Measurements from ENCODE around the gene FARP2.
"Not testable (repeated sequence)": the region's sequence is repeated elsewhere in the genome, so short reads cannot be mapped to it uniquely, and the experiment has no call there.

The FARP2 gene

DNA sequence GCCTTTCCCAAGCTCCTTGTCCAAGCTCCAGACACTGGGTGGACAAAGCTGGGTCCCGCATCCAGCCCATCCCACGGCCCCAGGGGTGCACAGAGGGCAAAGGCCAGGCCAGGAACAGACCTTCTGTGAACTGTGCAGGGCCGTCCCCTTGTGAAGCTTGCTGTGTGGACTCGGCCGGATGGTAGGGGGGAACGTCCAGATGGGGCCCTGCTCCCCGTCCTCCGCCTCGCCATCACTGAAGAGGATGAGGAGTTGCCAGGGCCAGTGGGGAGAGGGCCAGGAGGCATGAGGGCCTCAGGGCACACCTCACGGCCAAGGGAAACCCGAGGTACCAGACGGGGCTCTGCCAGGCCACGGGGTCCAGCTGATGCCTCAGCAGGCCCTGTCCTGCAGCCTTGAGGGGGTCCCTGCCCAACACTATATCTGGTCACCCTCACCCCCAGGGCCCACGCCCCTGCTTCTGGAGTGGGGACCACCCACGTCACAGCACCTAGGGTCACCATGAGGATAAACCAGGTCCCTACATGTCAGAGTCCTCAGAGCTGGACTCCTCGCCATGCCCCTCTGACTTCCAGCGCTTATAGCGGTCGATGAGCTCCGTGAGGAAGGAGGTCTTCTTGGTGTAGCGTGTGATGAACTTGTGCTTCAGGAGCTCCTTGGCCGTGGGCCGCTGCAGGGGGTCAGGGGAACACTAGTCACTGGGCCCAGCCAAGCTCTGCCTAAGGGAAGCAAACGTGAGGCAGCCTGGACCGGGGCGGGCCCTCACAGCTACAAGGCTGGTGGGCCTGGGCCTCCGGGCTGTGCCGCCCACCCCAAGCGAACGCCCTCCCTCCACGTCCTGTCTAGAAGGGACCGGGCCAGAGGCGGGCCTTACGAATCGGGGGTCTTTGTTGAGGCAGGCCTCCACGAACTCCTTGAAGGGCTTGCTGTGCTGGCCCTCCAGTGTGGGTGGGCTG is 142.3 kb downstream of the FARP2 start:
- no peaks in the 10 kb centered on the region for H3K9me3 Mint-ChIP-seq
- peaks cover 5% of the 10 kb centered on the region for H3K36me3 Mint-ChIP-seq (ENCODE audit: low read depth)
- H3K27me3 Mint-ChIP-seq, result no peaks in the 10 kb centered on the region
- ATAC-seq (no peak), DNase-seq (no peak)
- H3K4me3 Mint-ChIP-seq, result no peak overlapping the region
- H3K4me1 Mint-ChIP-seq, result no peaks in the 10 kb centered on the region
- no peak overlapping the region for H3K27ac Mint-ChIP-seq

DNA sequence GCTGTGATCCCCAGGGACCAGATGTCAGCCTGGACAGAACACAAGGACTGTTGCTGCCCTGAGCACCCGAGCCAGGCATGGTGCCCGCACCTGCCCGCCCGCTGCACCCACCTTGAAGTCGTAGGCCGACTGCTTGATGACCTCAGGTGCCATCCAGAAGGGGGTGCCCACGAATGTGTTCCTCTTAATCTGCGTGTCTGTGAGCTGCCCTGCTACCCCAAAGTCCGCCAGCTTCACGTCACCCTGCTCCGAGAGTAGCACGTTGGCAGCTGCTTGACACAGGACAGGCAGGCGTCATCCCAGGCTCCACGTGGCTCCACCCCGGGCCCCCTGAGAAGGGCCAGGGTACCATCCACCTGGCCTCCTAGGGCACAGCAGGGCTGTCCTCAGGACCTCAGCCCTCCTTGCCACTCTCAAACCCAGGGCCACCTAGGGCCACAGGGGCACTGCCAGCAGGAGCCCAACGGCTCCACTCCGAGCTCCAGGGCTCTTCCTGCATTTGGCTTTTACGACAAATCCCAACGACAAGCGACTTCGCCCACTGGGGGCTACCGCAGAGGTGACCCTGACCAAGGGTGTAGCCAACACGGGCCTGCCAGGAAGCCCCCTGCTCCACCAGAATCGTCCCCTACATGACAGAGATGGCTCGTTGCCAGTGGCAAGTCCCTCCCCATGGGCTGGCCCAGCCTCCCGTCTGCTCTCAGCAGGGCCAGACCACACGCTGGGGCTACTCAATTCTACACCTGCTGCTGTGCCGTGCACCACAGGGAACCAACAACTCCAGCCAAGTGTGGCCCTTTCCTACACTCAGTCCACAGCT is 143.3 kb downstream of the FARP2 start:
- no peaks in the 10 kb centered on the region for H3K9me3 Mint-ChIP-seq
- H3K4me3 Mint-ChIP-seq, result no peak overlapping the region
- H3K36me3 Mint-ChIP-seq (ENCODE audit: low read depth), result peaks cover 5% of the 10 kb centered on the region
- DNase-seq, result no peak
- no peak overlapping the region for H3K27ac Mint-ChIP-seq
- no peak for ATAC-seq
- no peaks in the 10 kb centered on the region for H3K27me3 Mint-ChIP-seq
- H3K4me1 Mint-ChIP-seq, result no peaks in the 10 kb centered on the region

DNA sequence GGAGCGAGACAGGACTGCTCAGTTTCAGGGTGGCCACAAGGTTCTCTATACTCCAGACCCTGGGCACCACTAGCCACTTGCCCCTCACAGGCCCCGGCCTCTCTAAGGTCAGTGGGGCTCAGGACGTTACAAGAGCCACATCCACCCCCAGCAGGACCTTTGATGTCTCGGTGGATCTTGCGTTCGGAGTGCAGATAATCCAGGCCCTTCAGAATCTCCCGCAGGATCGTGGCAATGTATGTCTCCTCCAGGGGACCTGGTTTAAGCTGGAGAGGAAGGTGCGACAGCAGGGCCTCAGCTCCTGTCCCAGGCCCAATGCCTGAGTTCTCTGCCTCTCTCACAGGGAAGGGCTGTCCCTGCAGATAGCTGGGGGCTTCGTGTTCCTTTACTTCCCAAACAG is 143.9 kb downstream of the FARP2 start:
- Mint-ChIP-seq H3K4me1 (no peaks in the 10 kb centered on the region), H3K27me3 (no peaks in the 10 kb centered on the region), H3K9me3 (no peaks in the 10 kb centered on the region), H3K27ac (no peak overlapping the region), H3K4me3 (no peak overlapping the region), H3K36me3 (ENCODE audit: low read depth) (peaks cover 5% of the 10 kb centered on the region)
- ATAC-seq (no peak), DNase-seq (no peak)

DNA sequence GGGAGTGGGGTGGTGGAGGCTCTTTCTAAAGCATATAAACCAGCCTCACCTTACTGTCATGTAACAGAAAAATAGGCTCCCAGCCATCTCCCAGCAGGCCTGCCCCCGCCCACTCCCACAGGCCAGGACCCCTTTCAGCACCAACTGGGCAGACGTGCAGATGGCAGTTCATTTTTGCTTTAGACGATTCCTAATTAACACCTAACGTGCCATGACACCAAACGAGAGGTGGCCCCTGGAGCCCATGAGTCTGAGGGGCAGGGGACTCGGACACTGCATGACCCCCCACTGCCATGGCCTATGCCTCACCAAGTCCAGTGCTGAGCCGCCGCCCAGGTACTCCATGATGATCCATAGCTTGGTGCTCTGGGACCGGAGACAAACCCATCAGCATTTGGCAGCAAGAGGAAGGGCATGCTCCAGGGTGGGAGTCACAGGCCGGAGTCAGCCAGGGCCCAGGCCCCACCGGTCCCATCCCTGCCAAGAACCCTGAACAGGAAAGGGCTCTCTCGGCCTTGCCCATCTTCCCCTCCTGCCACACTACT is 144.4 kb downstream of the FARP2 start:
- ATAC-seq (no peak), DNase-seq (no peak)
- no peaks in the 10 kb centered on the region for H3K27me3 Mint-ChIP-seq
- H3K27ac Mint-ChIP-seq, result no peak overlapping the region
- H3K4me1 Mint-ChIP-seq, result no peaks in the 10 kb centered on the region
- peaks cover 5% of the 10 kb centered on the region for H3K36me3 Mint-ChIP-seq (ENCODE audit: low read depth)
- no peaks in the 10 kb centered on the region for H3K9me3 Mint-ChIP-seq
- H3K4me3 Mint-ChIP-seq, result no peak overlapping the region

DNA sequence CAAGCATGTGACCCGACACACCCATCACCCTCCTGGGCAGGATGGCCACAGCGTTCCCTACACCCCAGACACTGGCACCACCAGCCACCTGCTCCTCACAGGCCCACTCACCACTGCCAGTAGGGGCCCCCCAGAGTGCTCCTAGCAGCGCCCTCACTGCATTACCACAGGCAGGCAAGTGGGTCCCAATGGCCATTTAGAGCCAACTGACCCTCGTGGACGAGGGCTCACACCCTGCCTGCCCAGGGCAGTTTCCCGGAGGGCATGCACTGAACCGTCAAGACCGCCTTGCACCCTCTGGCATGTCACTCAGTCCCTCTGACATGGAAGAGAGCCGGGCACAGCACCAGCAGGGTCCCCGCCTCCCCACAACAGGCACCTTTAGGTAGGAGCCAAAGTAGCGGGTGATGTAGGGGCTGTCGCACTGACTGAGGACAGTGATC is 145.0 kb downstream of the FARP2 start:
- Mint-ChIP-seq H3K27me3 (no peaks in the 10 kb centered on the region), H3K9me3 (no peaks in the 10 kb centered on the region), H3K27ac (no peak overlapping the region), H3K4me1 (peaks cover under 1% of the 10 kb centered on the region), H3K36me3 (ENCODE audit: low read depth) (peaks cover 5% of the 10 kb centered on the region), H3K4me3 (no peak overlapping the region)
- DNase-seq (no peak), ATAC-seq (no peak)

DNA sequence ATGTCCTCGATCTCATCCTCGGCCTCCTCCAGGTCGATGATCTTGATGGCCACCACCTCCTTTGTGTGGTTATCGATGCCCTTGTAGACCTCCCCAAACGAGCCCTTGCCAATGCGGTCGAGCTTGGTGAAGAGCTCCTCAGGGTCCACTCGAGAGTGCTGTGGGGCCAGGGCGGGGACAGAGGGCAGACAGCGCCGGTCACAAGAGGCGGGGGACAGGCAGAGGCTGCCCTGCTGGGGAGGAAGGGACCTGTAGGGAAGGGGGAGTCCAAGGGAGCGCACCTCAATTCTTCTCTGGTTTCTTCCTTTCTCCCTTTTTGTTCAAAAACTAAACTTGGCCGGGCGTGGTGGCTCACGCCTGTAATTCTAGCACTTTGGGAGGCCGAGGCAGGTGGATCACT is 145.5 kb downstream of the FARP2 start:
- H3K9me3 Mint-ChIP-seq, result no peaks in the 10 kb centered on the region
- H3K4me1 Mint-ChIP-seq, result peaks cover 4% of the 10 kb centered on the region
- H3K36me3 Mint-ChIP-seq (ENCODE audit: low read depth), result peaks cover under 1% of the 10 kb centered on the region
- H3K4me3 Mint-ChIP-seq, result no peak overlapping the region
- ATAC-seq (no peak), DNase-seq (no peak)
- no peaks in the 10 kb centered on the region for H3K27me3 Mint-ChIP-seq
- H3K27ac Mint-ChIP-seq, result no peak overlapping the region

DNA sequence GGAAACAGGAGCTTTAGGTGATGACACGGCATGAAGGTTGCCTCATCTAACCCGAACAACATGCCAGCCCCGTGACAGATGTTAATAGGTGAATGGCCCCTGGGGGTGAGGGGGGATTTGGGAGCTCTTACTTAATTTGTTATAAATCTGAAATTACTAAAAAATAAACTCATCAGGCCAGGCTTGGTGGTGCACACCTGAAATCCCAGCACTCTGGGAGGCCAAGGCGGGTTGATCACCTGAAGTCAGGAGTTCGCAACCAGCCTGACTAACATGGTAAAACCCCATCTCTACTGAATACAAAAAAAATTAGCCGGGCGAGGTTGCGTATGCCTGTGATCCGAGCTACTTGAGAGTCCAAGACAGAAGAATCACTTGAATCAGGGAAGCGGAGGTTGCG is 146.2 kb downstream of the FARP2 start:
- Mint-ChIP-seq H3K36me3 (ENCODE audit: low read depth) (no peaks in the 10 kb centered on the region), H3K27me3 (no peaks in the 10 kb centered on the region), H3K4me1 (peaks cover 11% of the 10 kb centered on the region), H3K4me3 (no peak overlapping the region), H3K27ac (no peak overlapping the region), H3K9me3 (no peaks in the 10 kb centered on the region)
- no peak for DNase-seq
- no peak for ATAC-seq

DNA sequence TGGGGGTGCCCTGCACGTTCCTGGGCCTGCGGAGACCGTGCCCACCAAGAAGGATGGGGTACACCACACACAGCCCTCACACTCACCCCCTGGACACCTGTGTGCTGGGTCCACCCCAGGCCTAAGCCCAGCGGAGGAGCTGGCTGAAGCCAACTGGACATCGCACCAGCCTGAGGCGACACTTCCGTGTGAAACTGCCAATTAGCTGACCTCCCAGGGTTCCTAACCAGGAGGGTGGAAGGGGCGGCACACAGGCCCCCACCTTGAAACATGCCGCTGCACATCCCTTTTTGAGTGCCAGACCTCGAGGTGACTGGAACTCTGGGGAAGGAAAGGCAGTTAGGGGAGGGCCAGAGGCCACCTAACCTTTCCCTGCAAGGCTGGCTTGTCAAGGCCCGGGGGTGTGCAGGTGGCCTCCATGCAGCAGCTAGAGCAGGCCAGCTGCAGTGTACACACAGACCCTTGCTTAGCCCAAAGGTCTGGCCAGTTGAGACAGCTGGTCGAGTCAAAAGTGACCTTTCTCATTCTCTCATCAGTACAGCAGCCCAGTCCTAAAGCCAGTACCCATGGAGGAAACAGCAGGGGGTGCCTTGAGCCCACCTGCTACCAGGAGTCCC is 147.8 kb downstream of the FARP2 start:
- H3K4me3 Mint-ChIP-seq, result no peak overlapping the region

DNA sequence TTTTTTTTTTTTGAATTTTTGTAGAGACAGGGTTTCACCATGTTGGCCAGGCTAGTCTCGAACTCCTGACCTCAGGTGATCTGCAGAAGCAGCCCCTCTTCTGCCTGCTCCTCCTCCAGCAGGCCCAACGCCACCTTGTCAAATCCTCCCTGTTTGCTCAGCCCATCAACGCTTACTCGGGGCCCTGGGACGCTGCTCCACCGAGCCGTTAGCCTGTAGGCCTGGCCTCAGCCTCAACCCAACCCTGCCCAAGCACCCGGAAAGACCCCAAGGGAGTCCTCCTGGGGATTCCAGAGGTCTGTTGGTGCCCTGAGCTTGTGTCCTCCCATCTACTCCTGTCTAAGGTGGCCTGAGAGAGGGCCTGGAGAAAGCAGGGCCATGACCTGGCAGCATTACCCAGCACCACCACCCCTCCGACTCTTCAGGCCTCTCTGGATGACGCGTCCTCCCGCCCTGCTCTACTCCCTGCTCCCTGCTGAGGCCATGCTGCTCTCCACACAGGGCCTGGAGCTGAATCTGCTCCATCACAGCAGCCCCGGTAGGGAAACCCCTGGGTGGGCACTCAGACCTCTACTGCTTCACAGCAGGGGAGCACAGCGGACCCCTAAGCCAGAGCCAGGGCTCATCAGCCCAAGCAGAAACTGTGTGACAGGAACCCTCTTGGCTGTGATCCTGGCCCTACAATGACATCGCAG is 149.1 kb downstream of the FARP2 start:
- ATAC-seq (no peak), DNase-seq (no peak)
- peaks cover 22% of the 10 kb centered on the region for H3K4me1 Mint-ChIP-seq
- H3K9me3 Mint-ChIP-seq, result peaks cover 3% of the 10 kb centered on the region
- no peak overlapping the region for H3K4me3 Mint-ChIP-seq
- no peaks in the 10 kb centered on the region for H3K36me3 Mint-ChIP-seq (ENCODE audit: low read depth)
- no peak overlapping the region for H3K27ac Mint-ChIP-seq
- no peaks in the 10 kb centered on the region for H3K27me3 Mint-ChIP-seq

More for the DNA sequence above, 147.8 kb downstream of the FARP2 start:
- no peak overlapping the region for H3K27ac Mint-ChIP-seq
- H3K36me3 Mint-ChIP-seq (ENCODE audit: low read depth), result no peaks in the 10 kb centered on the region
- peaks cover 13% of the 10 kb centered on the region for H3K4me1 Mint-ChIP-seq
- no peak for DNase-seq
- no peaks in the 10 kb centered on the region for H3K27me3 Mint-ChIP-seq
- no peaks in the 10 kb centered on the region for H3K9me3 Mint-ChIP-seq
- ATAC-seq, result no peak

DNA sequence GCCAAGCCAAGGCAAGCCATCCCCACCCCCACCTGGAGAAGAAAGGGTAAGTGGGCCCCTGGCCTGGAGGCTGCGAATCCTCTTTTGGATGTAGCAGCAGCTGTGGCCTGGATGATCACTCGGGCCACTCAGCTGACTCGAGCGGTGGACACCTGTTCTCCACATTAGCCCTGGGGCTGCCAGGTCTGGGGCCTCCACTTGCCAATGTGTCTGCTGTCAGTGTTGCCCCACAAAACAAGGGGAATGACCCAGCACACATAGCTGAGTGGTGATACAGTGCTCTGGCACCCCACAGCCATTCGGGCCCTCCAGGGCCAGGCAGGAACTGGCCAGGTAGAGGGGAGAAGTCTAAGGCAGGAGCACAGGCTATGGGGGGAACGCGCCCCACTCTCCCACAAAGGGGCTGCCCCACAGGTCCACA is 149.7 kb downstream of the FARP2 start:
- Mint-ChIP-seq H3K36me3 (ENCODE audit: low read depth) (no peaks in the 10 kb centered on the region), H3K4me3 (no peak overlapping the region), H3K27me3 (no peaks in the 10 kb centered on the region), H3K4me1 (peaks cover 23% of the 10 kb centered on the region), H3K9me3 (peaks cover 3% of the 10 kb centered on the region), H3K27ac (no peak overlapping the region)
- DNase-seq (no peak), ATAC-seq (no peak)

DNA sequence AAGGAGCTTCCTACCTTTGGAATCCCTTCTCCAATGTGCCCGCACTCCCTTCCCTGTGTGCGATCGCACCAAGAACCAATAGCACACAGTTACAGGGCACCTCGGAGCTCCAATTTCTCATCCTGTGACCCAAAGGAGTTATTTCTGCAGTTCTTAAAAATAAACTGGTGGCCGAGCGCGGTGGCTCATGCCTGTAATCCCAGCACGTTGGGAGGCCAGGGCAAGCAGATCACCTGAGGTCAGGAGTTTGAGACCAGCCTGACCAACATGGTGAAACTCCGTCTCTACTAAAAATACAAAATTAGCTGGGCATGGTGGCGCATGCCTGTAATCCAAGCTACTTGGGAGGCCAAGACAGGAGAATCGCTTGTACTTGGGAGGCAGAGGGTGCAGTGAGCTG is 150.2 kb downstream of the FARP2 start:
- Mint-ChIP-seq H3K4me1 (peaks cover 23% of the 10 kb centered on the region), H3K4me3 (peak overlapping the region; percentile 26)
- DNase-seq; ATAC-seq; H3K27ac Mint-ChIP-seq; H3K27me3 Mint-ChIP-seq; H3K36me3 Mint-ChIP-seq (ENCODE audit: low read depth); H3K9me3 Mint-ChIP-seq: not testable (repeated sequence)

DNA sequence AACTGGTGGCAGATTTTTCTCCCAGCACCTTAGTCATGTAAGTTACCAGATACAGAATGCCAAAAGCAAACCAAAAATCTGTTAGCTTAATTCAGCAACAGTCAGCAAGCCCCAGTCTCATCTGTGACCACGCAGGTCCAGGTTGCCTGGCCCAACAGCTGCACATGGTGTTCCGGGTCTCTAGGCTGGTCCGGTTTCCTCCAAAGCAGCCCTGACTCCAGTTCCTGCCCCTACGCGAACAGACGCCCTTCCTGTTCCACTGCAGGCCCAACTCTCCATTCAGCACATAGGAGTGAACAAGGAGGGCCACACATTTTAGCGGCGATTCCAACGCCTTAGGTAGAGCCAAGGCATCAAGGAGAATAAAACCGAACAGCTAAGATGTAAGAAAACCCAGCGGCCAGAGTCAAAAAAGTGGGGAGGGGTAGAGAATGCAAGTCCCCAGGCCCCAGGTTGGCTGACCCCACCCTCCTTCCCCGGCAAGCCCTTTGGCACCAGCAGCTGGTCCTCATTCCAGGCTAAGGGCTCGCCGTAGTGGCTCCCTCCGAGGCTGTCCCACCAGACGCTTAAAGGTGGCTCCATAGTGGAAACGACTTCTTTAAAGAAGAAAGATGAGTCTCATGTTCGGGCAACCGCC is 150.8 kb downstream of the FARP2 start:
- H3K4me1 Mint-ChIP-seq, result peaks cover 23% of the 10 kb centered on the region
- no peak overlapping the region for H3K27ac Mint-ChIP-seq
- peak overlapping the region; percentile 82 for H3K4me3 Mint-ChIP-seq
- no peak for ATAC-seq
- H3K9me3 Mint-ChIP-seq, result peaks cover 3% of the 10 kb centered on the region
- no peaks in the 10 kb centered on the region for H3K27me3 Mint-ChIP-seq
- DNase-seq, result no peak
- H3K36me3 Mint-ChIP-seq (ENCODE audit: low read depth), result no peaks in the 10 kb centered on the region

DNA sequence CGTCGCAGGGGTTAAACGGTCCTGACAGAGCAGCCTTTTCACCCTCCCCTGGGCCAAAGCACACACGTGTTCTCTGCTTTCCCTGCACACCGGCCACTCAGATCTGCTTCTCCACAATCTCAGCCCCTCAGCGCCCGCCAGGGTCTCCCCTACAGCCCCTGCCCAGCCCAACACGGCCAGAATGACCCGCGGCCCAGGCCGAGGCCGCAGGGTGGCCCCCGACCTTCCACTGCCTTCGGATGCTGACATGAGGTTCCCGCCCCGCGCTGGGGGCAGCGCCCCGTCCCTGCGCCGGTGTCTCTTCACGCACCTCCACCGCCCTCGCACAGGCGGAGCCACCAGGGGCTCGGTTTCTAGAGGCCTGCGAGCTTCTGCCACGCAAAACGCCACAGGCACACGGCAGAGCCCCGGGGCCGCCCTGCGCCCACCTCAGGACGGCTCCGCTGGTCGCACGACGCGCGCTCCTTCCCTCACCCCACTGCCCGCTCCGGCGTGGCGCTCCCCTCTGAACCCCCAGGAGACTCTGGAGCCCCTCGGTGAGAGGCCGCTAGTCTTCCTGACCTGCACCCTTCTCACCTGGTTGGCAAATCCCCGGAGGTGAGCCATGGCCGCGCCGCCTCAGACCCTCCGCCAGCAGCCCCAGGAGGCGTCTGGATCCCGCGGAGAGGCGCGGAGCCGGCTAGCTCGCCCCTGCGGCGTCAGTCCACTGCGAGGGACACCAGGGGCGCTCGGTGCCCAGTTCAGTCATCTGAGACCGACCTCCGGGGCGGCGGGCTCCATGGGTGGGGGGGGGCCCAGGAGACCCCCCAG is 151.6 kb downstream of the FARP2 start:
- ATAC-seq, result peak; percentile 2

More for the DNA sequence above, 151.6 kb downstream of the FARP2 start:
- Mint-ChIP-seq H3K9me3 (peaks cover 3% of the 10 kb centered on the region), H3K36me3 (ENCODE audit: low read depth) (no peaks in the 10 kb centered on the region), H3K4me1 (peaks cover 23% of the 10 kb centered on the region), H3K4me3 (peak overlapping the region; percentile 82), H3K27me3 (no peaks in the 10 kb centered on the region), H3K27ac (no peak overlapping the region)
- peak; percentile 43 for DNase-seq
